GM15510 (cell line): ENCODE results near the gene CFL1.
A peak's percentile ranks its signal among the peaks of the same experiment; 100 is the strongest.

ENCODE experiments used
- POLR2A ChIP-seq: IDR thresholded peaks from 3 replicates; pipeline ENCODE4 v1.6.1; 2011; ENCODE audit warnings: borderline replicate concordance; ENCODE audit not compliant: insufficient read length; ENCODE audit errors: extremely low read depth

Gene CFL1

DNA sequence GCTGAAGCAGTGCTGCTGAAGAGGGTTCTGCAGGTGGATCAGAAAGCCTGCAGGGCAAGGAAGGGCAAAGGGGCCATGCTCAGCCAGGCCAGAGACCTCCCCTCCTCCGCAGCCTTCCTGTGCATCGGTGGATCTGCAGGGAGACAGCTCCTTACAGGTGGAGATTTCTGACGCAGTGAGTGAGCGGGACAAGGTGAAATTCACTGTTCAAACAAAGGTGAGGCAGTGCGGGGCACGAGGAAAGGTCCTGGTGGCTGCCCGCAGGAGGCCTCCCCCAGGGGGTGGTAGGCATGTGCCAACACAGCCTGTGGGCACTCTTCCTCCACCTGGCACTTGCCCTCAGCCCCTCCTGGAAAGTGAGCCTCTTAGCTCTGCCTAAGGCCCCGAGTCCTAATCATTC is 8.6 kb downstream of the CFL1 start:
- TF ChIP-seq POLR2A = no peak

DNA sequence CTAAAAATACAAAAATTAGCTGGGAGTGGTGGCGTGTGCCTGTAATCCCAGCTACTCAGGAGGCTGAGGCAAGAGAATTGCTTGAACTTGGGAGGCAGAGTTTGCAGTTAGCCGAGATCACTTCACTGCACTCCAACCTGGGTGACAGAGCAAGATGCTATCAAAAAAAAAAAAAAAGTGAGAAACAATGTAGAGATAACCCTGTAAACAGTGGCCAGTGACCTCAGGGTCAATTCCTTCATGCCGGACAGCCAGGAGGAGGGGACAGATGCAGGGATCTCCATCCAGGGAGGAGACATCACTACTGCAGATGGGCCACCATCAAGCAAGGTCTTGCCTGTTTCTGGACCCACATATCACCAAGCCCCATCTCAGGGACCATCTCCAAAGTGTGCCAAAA is 10.2 kb downstream of the CFL1 start:
- no peak for TF ChIP-seq POLR2A

DNA sequence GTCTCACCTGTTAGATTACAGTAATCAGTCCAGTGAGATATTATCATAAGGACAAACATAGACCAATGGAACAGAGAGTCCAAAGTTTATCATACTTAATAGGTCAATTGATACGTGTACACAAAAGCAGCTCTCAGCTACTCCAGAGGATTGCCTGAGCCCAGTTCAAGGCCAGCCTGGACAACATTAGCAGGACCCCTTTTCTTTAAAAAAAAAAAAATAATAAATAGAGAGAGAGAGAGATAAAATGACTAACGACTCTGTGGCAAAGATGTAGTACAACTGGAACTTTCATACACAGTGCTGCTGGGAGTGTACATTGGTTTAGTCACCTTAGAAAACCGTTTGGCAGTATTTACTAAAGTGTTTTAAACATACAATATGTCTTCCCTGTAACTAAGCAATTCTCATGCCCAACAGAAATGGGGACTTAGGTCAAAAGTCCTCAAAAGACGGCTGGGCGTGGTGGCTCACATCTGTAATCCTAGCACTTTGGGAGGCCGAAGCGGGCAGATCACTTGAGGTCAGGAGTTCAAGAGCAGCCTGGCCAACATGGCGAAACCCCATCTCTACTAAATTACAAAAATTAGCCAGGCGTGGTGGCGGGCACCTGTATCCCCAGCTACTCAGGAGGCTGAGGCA is 13.6 kb downstream of the CFL1 start:
- TF ChIP-seq POLR2A = no peak

DNA sequence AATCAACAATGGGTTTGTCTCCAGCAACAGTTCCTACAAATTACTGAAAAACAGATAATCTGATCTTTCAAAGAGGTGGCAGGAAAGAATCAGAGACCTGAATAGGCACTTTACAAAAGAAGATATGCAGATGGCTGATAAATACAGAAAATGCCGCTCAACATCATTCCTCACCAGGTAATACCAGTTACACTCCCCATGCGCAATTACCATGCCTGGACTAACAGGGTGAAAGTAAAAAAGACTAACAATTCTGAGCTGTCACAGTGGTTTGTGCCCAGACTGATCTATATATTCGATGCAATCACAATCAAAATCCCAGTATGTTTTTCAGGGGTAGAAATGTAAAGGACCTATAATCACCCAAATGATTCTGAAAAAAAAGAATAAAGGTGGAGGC is 14.2 kb downstream of the CFL1 start:
- TF ChIP-seq POLR2A = no peak

DNA sequence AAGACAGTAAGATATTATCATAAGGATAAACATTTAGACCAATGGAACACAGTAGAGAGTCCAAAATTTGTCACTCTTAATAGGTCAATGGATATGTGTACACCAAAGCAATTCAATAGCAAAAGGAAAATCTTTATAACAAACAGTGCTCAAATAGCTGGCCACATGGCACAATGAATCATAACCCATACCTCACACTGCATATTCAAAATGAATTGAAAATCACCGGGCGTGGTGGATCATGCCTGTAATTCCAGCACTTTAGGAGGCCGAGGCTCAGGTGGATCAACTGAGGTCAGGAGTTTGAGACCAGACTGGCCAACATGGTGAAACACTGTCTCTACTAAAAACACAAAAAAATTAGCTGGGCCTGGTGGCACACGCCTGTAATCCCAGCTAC is 15.8 kb downstream of the CFL1 start:
- TF ChIP-seq POLR2A = no peak

DNA sequence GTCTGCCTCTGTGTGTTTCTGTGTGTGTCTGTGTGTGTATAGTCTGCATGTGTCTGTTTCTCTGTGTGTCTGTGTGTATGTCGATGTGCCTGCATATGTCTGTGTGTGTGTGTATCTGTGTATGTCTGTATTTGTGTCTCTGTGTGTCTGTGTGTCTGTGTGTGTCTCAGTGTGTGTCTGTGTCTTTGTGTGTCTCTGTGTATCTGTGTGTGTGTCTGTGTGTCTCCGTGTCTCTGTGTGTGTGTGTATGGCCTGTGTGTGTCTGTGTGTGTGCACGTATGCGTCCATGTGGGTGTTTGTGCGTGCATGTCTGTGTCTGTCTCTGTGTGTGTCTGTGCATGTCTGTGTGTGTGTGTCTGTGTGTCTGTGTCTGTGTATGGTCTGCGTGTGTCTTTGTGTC is 23.8 kb downstream of the CFL1 start:
- no peak for TF ChIP-seq POLR2A

DNA sequence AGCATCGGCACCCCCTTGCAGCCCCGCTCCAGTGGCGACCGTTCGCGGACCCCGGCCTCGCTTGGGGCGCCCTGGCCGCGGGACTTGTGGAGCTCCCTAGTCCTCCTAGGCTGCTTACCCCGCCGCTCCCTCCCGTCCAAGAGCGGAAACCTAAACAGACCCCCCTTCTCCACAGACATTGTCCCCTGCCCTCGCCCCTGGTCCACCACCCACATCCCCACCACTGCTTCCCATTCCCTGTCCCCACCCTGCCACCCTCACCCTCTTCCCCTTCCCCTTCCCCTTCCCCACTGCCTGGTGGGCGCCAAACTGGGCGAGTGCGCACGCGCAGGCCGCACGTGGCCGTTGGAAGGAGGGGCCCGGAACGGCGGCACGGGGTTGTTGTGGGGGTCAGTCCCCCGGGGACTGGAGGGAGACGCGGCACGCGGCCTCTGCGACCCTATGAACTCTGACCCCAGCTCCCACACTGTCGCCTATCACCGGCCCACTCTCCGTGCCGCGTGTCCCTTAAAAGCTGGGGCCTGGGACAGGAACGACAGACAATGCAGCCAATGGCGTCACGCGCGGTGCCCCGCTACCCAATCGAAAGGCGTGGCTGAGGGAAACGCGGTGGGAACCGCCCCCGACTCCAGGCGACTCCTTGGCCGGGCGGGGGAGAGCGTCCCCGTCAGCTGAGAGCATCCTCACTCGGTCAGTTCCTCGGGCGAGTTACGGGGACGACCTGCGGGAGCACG is 24.5 kb downstream of the CFL1 start, which contains the start of gene SNX32:
SNX32 (plus strand) TSS at position 667 of the 734 bp plus-strand sequence. CDS start 103 bp downstream, outside the sequence.
- peak; percentile 17 for TF ChIP-seq POLR2A

DNA sequence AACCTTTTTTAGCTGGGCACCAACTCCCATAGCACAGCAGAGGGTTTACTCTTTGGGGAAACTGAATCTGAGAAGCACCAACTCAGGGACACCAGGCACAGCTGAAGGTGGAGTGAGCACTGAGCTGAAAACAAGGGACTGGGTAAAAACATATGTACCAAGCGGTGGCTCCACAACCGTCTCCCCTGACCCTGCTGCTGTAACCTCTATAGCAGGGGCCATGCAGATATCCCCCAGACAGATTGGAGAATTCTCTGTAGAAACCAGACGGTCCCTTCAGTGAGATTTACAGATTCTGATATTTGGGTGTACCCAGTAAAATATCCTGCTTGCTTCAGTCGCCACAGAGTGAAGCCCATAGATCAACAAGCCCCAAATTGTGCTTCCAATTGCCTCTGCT is 28.5 kb downstream of the CFL1 start:
- no peak for TF ChIP-seq POLR2A

DNA sequence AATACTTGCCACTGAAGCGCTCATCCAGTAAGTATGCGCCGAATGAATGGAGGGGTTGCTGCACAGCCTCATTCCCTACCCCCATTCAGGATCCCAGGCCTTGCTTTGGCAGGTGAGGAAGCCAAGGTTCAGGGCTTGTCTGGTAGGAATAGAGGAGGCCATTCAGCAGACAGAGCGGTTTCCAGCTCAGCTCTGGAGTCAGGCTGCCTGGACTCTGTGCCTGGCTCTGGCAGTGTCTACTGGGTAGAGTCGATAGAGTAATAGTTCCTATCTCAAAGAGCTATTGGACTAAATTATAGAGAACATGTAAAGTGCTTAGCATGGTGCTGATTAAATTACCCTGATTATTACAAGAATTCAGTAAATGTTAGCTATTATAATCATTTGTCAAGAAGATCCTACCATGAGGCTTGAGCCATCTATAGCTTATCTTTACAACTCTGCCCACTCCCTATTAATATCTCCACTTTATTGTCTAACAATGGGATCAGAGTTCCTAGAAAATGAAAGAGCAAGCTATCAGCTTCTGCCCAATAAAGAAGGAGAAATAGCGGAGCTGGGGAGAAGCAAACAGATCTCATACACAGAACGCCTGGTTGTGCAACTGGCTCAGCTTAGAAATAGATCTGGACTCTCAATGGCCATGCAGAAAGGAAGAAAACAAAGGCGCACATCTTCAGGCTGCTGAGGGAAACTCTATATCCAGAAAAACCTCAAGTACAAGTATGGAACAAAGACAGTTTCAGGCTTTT is 30.8 kb downstream of the CFL1 start:
- TF ChIP-seq POLR2A = no peak

DNA sequence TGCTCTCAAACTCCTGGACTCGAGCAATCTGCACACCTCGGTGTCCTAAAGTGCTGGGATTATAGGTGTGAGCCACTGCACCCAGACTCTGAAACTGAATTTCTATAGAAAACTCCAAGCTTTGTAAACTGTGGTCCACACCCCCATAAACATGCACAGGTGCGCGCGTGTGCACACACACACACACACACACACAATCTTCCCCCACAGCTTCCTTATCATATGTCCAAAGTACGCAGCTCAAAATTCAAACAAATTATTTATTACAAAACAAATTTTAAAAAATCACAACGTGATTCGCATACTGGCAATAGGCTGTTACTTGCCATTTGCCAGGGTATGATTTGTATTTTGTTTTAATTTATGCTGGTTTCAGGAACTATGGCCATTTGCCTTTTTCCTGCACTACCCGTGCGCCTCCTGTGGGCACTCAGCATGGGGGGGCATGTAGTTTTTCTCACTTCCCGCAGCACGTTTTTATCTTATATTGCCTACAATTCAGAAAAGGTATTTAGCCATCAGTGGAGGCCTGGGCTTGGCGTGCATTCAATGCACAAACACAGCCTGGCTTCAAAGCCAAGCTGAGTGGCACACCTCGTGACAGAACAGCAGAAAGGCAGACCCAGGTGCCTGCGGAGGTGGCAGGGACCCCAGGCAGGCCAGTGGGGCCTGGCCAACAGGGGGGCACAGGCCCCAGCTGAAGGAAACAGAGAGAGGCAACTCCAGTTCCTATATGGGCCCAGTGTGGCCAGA is 35.0 kb downstream of the CFL1 start:
- TF ChIP-seq POLR2A = no peak

DNA sequence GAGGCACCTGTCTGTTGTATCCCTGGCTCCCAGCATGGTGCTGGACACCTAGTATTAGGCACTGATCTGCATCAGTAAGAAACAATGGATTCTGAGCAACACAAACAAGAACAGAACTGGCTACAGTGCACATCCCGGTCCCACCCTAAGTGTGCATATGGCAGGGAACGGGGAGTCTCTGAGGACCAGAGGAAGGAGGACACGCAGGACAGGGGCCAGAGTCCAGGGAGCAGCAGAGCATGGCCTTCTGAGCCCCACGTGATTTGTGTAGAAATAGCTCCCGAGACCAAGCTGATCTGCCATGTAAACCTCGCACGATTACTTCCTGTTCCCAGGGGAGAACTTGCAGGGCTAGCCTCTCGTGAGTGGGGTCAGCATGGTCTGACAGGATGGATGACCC is 36.9 kb downstream of the CFL1 start:
- no peak for TF ChIP-seq POLR2A

DNA sequence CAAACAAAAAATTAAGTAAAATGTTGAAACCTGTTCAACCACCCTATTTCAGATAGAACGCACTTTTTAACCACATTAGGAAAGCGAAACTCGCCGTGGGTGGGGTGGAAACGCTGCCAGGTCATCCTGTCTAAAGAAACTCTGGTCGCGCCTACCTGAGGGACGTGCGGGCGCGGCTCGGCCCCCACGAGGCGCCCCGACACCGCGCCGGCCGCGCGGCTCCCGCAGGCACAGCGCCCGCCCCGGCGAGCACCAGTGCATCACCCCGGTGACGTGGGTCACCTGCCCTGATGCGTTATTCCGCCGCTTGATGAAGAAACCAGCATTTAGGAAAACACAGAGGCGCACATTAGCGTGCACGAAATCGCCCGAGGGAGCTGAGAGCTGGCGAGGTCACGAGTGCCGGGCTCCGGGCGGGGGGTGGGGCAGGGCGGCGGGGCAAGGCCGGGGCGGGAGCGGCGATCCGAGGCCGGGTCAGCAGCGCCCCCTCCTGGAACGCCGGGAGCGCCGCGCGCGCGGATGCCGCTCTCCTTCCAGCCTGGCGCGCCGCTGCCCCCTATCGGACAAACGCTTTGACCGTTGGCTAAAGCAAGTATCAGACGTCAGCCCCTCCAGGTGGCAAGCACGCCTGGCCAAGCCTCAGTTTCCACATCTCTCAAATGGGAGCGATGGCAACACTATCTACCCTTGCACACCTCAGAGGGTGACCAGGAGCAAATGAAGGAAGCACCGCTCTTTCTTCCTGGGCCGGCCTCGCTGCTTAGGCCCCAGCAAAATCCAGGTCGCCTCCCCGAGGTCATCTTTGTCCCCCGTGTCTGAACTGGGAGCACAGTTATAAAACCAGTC is 39.9 kb downstream of the CFL1 start:
- no peak for TF ChIP-seq POLR2A

DNA sequence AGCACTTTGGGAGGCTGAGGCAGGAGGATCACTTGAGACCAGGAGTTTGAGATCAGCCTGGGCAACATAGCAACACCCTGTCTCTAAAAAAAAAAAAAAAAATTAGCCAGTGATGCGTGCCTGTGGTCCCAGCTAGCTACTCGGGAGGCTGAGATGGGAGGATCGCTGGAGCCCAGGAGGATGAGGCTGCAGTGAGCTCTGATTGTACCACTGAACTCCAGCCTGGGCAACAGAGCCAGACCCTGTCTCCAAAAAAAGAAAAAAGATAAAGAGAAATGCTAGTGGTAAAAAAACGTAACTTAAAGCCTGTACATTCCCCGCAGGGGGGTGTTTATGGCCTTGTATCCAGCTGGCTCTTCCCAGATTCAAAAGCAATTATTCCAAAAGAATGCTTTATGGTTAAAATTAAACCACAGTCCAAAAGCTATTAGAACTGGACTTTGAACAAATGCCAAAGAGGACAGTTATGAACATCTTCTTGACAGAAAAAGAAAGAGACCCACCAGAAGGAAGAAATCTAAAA is 40.6 kb downstream of the CFL1 start:
- no peak for TF ChIP-seq POLR2A

DNA sequence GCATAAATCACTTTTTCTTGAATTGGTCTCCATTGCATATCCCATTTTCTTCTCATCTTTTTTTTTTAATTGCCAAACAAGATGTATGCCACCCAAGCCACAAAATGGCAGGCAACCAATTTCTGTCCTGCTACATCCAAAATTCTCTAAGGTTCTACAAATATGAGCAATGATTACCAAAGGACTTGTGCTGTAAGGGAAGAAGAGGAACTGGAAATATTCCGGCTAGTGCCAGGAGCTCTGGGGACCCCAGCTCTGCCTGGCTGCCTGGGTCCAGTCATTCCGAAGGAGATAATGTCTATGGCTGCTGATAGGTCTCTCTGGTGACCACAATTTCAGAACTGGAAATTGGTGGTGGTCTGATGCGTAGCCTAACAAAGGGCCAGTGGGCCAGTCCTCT is 41.3 kb downstream of the CFL1 start:
- TF ChIP-seq POLR2A = no peak

DNA sequence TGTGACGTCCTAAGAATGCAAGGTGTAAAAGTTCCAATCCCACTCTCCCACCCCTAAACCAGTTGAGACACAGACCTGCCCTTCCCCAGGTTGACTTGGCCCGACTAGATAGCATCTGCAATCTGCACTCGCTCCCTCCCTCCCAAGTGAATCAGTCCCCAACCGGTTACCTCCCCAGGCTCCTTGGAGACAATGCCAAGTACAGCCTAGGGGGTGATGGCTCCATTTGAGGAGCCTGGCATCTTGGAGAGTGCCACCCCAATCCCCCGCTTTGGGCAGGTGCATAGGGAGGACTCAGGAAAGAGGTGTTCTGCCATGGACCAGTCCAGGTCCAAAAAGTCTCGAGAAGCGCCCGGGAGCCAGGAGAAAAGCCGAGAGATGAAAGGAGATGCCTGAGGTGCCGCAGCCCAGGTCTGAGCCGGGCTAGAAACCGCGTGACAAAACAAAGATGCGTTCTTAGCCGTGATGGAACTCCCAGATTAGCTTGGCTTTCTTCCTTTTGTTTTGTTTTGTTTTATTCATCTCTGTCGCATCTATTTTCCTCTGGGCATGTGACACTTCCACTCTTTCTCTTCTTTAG is 42.9 kb downstream of the CFL1 start:
- TF ChIP-seq POLR2A = no peak
